Hepatocyte (in vitro differentiated cells): ENCODE results near the gene GRID2. TPM values are rescaled to one million over a fixed set of nuclear protein-coding genes. Genes with fewer than 3 reads are reported as not detected.

ENCODE experiments used
- DNase-seq: peaks from one replicate; pipeline ENCODE4 v3.0.0-alpha.2; 2016; ENCODE audit warnings: low spot score
- H2AFZ ChIP-seq: fragments of 200-600 bp; sonication (generic); 2 replicates; pipeline ENCODE4 v1.6.0; 2016; ENCODE audit warnings: antibody characterized with exemption, mild to moderate bottlenecking
- H3K27ac ChIP-seq: fragments of 200-600 bp; sonication (generic); 2 replicates; pipeline ENCODE4 v1.5.1; 2016; ENCODE audit warnings: mild to moderate bottlenecking
- H3K27me3 ChIP-seq: fragments of 200-600 bp; sonication (generic); 2 replicates; pipeline ENCODE4 v1.6.1; 2016
- H3K36me3 ChIP-seq: fragments of 200-600 bp; sonication (generic); replicated peaks from 2 replicates; pipeline ENCODE4 v1.5.1; 2016; ENCODE audit warnings: low read depth; ENCODE audit not compliant: insufficient read depth
- H3K4me1 ChIP-seq: fragments of 200-600 bp; sonication (generic); 2 replicates; pipeline ENCODE4 v1.5.1; 2016; ENCODE audit warnings: mild to moderate bottlenecking, moderate library complexity; ENCODE audit not compliant: insufficient read depth
- H3K4me2 ChIP-seq: fragments of 200-600 bp; sonication (generic); 2 replicates; pipeline ENCODE4 v1.6.0; 2016
- H3K4me3 ChIP-seq: fragments of 200-600 bp; sonication (generic); 2 replicates; pipeline ENCODE4 v1.5.1; 2016; ENCODE audit warnings: mild to moderate bottlenecking
- H3K79me2 ChIP-seq: fragments of 200-600 bp; sonication (generic); 2 replicates; pipeline ENCODE4 v1.6.0; 2017; ENCODE audit warnings: mild to moderate bottlenecking
- H3K9me2 ChIP-seq: fragments of 200-600 bp; sonication (generic); replicated peaks from 2 replicates; pipeline ENCODE4 v1.6.0; 2017; ENCODE audit warnings: mild to moderate bottlenecking; ENCODE audit not compliant: insufficient read depth
- H3K9me3 ChIP-seq: fragments of 200-600 bp; sonication (generic); 2 replicates; pipeline ENCODE4 v1.5.1; 2016; ENCODE audit warnings: low read depth, mild to moderate bottlenecking
- H4K20me1 ChIP-seq: fragments of 200-600 bp; sonication (generic); 2 replicates; pipeline ENCODE4 v1.6.0; 2016; ENCODE audit warnings: mild to moderate bottlenecking; ENCODE audit not compliant: insufficient read depth, poor library complexity, severe bottlenecking
- CTCF ChIP-seq: fragments of 200-600 bp; sonication (generic); IDR thresholded peaks from 2 replicates; pipeline ENCODE4 v1.5.1; 2016; ENCODE audit warnings: antibody characterized with exemption, mild to moderate bottlenecking; ENCODE audit not compliant: poor library complexity
- EZH2 ChIP-seq: fragments of 200-600 bp; sonication (generic); IDR thresholded peaks from 2 replicates; pipeline ENCODE4 v1.6.1; 2016; ENCODE audit warnings: antibody characterized with exemption, mild to moderate bottlenecking, borderline replicate concordance
- EZH2phosphoT487 ChIP-seq: fragments of 200-600 bp; sonication (generic); IDR thresholded peaks from one replicate; pipeline ENCODE4 v1.6.1; 2018; ENCODE audit warnings: antibody characterized with exemption, mild to moderate bottlenecking, low read depth, moderate library complexity; ENCODE audit not compliant: unreplicated experiment, severe bottlenecking
- WGBS: methylation state at CpG from one replicate; pipeline ENCODE4 v1.1.6; 2016; ENCODE audit warnings: low lambda C conversion rate; ENCODE audit errors: missing lambda C conversion rate; 5-methylcytosine and 5-hydroxymethylcytosine counted together
- polyA plus RNA-seq: library from polyadenylated mRNA; unstranded; fragments of >200 nt; fragmentation: Nextera tagmentation; extraction: Ambion mirVana; gene quantifications from 2 replicates; pipeline ENCODE4 v1.2.1, GENCODE V29; 2016
- total RNA-seq: library from RNA; depleted of rRNA; stranded (reverse); fragments of >200 nt; gene quantifications from 2 replicates; pipeline ENCODE4 v1.2.3, GENCODE V29; 2014

GRID2 gene
- total and polyA plus RNA-seq, 2 experiments from 2014 or later, result 0.53 to 3.5 TPM

DNA sequence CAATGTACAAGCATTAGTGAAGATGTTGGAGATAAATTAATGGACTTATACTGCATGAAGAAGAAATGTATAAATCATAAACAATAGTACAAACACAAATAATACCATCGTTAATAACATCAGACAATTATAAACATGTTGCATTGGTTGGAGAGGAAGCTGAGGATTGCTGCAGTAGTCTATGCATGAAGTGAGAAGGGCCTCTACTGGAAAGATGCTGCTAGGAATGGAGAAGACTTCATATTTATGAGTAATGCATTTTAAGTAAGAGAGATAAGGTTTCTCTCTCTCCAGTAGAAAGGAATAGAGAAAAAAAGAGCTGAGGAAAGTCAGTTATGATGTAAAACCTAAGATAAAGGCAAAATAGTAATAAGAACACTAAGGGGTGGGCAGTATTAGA, 247.8 kb downstream of the GRID2 start:
- no peak for DNase-seq
- Histone ChIP-seq H2AFZ (no peak overlapping the region), H3K79me2 (no peaks in the 10 kb centered on the region), H3K36me3 (no peaks in the 10 kb centered on the region), H4K20me1 (no peaks in the 10 kb centered on the region), H3K4me2 (no peak overlapping the region), H3K9me3 (no peaks in the 10 kb centered on the region), H3K27ac (no peak overlapping the region), H3K4me3 (no peak overlapping the region), H3K9me2 (no peaks in the 10 kb centered on the region), H3K4me1 (no peaks in the 10 kb centered on the region), H3K27me3 (no peaks in the 10 kb centered on the region)
- WGBS, result 72% methylated on average over 1 of the region's 1 CpG
- TF ChIP-seq EZH2phosphoT487 (no peak), CTCF (no peak), EZH2 (no peak)

- H3K36me3 ChIP-seq, result no peaks in the 10 kb centered on the region
- no peaks in the 10 kb centered on the region for H3K4me1 ChIP-seq
- no peak for DNase-seq
- no peaks in the 10 kb centered on the region for H3K27me3 ChIP-seq
- no peak overlapping the region for H3K27ac ChIP-seq
- H4K20me1 ChIP-seq, result no peaks in the 10 kb centered on the region
- TF ChIP-seq CTCF (no peak), EZH2phosphoT487 (no peak), EZH2 (no peak)
- no peaks in the 10 kb centered on the region for H3K9me3 ChIP-seq
- WGBS, result 95% methylated on average over 3 of the region's 3 CpGs
- H3K9me2 ChIP-seq, result no peaks in the 10 kb centered on the region
- no peak overlapping the region for H2AFZ ChIP-seq
- H3K4me2 ChIP-seq, result no peak overlapping the region
- no peak overlapping the region for H3K4me3 ChIP-seq
- no peaks in the 10 kb centered on the region for H3K79me2 ChIP-seq
Observed at GRCh38 chr4:92566269-92566668, 262.5 kb downstream of the GRID2 start.

DNA sequence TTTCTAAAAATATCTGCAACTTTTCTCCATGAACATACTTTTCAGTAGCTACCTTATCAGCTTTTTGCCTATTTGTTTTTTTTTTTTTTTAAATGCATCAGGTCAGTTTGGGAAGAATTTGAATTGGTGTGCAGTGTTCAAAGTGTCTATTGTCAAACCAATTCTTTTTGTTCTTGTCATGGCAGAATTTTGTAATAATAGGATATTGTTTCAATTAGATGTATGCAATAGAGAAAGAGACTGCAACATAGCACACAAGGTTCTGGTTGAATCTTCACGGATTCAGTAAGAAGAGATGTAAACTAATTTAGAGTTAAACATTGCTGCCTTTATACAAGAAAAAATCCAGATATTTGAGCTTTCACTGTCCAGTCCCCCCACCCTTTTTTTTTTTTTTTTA, 277.1 kb downstream of the GRID2 start:
- WGBS, result 92% methylated on average over 1 of the region's 1 CpG
- Histone ChIP-seq H3K9me2 (no peaks in the 10 kb centered on the region), H3K9me3 (no peaks in the 10 kb centered on the region), H2AFZ (no peak overlapping the region), H4K20me1 (no peaks in the 10 kb centered on the region), H3K27me3 (no peaks in the 10 kb centered on the region), H3K79me2 (no peaks in the 10 kb centered on the region), H3K4me2 (no peak overlapping the region), H3K36me3 (no peaks in the 10 kb centered on the region), H3K4me3 (no peak overlapping the region), H3K4me1 (no peaks in the 10 kb centered on the region), H3K27ac (no peak overlapping the region)
- DNase-seq, result no peak
- TF ChIP-seq EZH2phosphoT487, result no peak
- TF ChIP-seq EZH2, result no peak
- no peak for TF ChIP-seq CTCF

- no peak for TF ChIP-seq EZH2phosphoT487
- TF ChIP-seq CTCF, result no peak
- TF ChIP-seq EZH2, result no peak
- no peaks in the 10 kb centered on the region for H3K4me1 ChIP-seq
Observed at GRCh38 chr4:92599044-92599443, 295.3 kb downstream of the GRID2 start.

More at GRCh38 chr4:92599044-92599443, 295.3 kb downstream of the GRID2 start:
- no peak overlapping the region for H3K4me2 ChIP-seq
- 76% methylated on average over 2 of the region's 2 CpGs for whole genome bisulfite sequencing
- no peak overlapping the region for H3K27ac ChIP-seq
- H4K20me1 ChIP-seq, result no peaks in the 10 kb centered on the region
- no peaks in the 10 kb centered on the region for H3K36me3 ChIP-seq
- DNase-seq, result no peak
- no peaks in the 10 kb centered on the region for H3K9me3 ChIP-seq
- H3K79me2 ChIP-seq, result no peaks in the 10 kb centered on the region
- H3K9me2 ChIP-seq, result no peaks in the 10 kb centered on the region
- H2AFZ ChIP-seq, result no peak overlapping the region
- H3K4me3 ChIP-seq, result no peak overlapping the region
- H3K27me3 ChIP-seq, result no peaks in the 10 kb centered on the region
